Inflammatory macrophage treated with lipopolysaccharide for 1 hour (primary cell): ENCODE data around the gene CRISPLD2.

Source experiments
- DNase-seq, 2 donors: peaks; one replicate each; pipeline ENCODE4 v3.0.0-alpha.2; 2020 to 2022

CRISPLD2 gene

GRCh38 chr16:84889066-84889465 is 69.3 kb downstream of the CRISPLD2 start:
- no peak for DNase-seq

- no peak for DNase-seq
Measured at GRCh38 chr16:84890427-84890826, 70.6 kb downstream of the CRISPLD2 start.

GRCh38 chr16:84891149-84891795 is 71.5 kb downstream of the CRISPLD2 start:
- DNase-seq = no peak

GRCh38 chr16:84892097-84892496 is 72.3 kb downstream of the CRISPLD2 start:
- DNase-seq = no peak

GRCh38 chr16:84893467-84893848 is 73.7 kb downstream of the CRISPLD2 start:
- DNase-seq = no peak

- DNase-seq = peak; percentile 72 to 84
Measured at GRCh38 chr16:84893849-84894599, 74.2 kb downstream of the CRISPLD2 start.

- no peak for DNase-seq
Measured at GRCh38 chr16:84895016-84895415, 75.2 kb downstream of the CRISPLD2 start.

- DNase-seq = no peak
Measured at GRCh38 chr16:84896847-84897246, 77.1 kb downstream of the CRISPLD2 start.

GRCh38 chr16:84897911-84898377 is 78.2 kb downstream of the CRISPLD2 start:
- DNase-seq = peak; percentile 97 to 98

- peak; percentile 63 for DNase-seq
Measured at GRCh38 chr16:84898447-84898846, 78.7 kb downstream of the CRISPLD2 start.

GRCh38 chr16:84899414-84899813 is 79.6 kb downstream of the CRISPLD2 start:
- DNase-seq = no peak

- DNase-seq = no peak
Measured at GRCh38 chr16:84905965-84906460, 86.2 kb downstream of the CRISPLD2 start.

- DNase-seq = no peak
Measured at GRCh38 chr16:84907051-84907450, 87.3 kb downstream of the CRISPLD2 start.

- DNase-seq = peak; percentile 91 to 98
Measured at GRCh38 chr16:84907575-84907974, 87.8 kb downstream of the CRISPLD2 start.

- DNase-seq = no peak
Measured at GRCh38 chr16:84909476-84910085, 89.8 kb downstream of the CRISPLD2 start.

GRCh38 chr16:84911486-84912216 is 91.9 kb downstream of the CRISPLD2 start:
- peak; percentile 86 to 95 for DNase-seq

- no peak for DNase-seq
Measured at GRCh38 chr16:84913315-84913714, 93.5 kb downstream of the CRISPLD2 start.

GRCh38 chr16:84914273-84914672 is 94.5 kb downstream of the CRISPLD2 start:
- DNase-seq = no peak

- no peak for DNase-seq
Measured at GRCh38 chr16:84916178-84916577, 96.4 kb downstream of the CRISPLD2 start.

- DNase-seq = no peak
Measured at GRCh38 chr16:84916850-84917249, 97.1 kb downstream of the CRISPLD2 start.

- DNase-seq = no peak
Measured at GRCh38 chr16:84917492-84917891, 97.7 kb downstream of the CRISPLD2 start.

GRCh38 chr16:84918006-84918909 is 98.5 kb downstream of the CRISPLD2 start:
- DNase-seq = peak in 1 of 2 donors; percentile 67
